NK-92 (cell line): ENCODE measurements around the gene SLIT3.

Experiments
- DNase-seq: peaks from one replicate; lab custom pipeline; 2025; ENCODE audit not compliant: unreplicated experiment; lab: John Stamatoyannopoulos, UW

Gene SLIT3

GRCh38 chr5:168693297-168693696, 607.6 kb downstream of the SLIT3 start:
- no peak for DNase-seq

- no peak for DNase-seq
Observed at GRCh38 chr5:168691891-168692290, 609.0 kb downstream of the SLIT3 start.

GRCh38 chr5:168689260-168689659, 611.7 kb downstream of the SLIT3 start:
- no peak for DNase-seq

GRCh38 chr5:168686837-168687236, 614.1 kb downstream of the SLIT3 start:
- no peak for DNase-seq

- no peak for DNase-seq
Observed at GRCh38 chr5:168685566-168685965, 615.4 kb downstream of the SLIT3 start.

GRCh38 chr5:168683927-168684295, 617.0 kb downstream of the SLIT3 start:
- DNase-seq = no peak

- DNase-seq = no peak
Observed at GRCh38 chr5:168683247-168683926, 617.6 kb downstream of the SLIT3 start.

- no peak for DNase-seq
Observed at GRCh38 chr5:168681556-168682183, 619.3 kb downstream of the SLIT3 start.

- DNase-seq = no peak
Observed at GRCh38 chr5:168680395-168680794, 620.5 kb downstream of the SLIT3 start.

GRCh38 chr5:168679515-168679920, 621.4 kb downstream of the SLIT3 start:
- no peak for DNase-seq

- no peak for DNase-seq
Observed at GRCh38 chr5:168676501-168676900, 624.4 kb downstream of the SLIT3 start.

GRCh38 chr5:168675883-168676408, 625.0 kb downstream of the SLIT3 start:
- no peak for DNase-seq

- DNase-seq = no peak
Observed at GRCh38 chr5:168674893-168675482, 626.0 kb downstream of the SLIT3 start.

GRCh38 chr5:168672888-168673287, 628.1 kb downstream of the SLIT3 start:
- no peak for DNase-seq

- no peak for DNase-seq
Observed at GRCh38 chr5:168672016-168672415, 628.9 kb downstream of the SLIT3 start.

GRCh38 chr5:168670881-168671575, 629.9 kb downstream of the SLIT3 start:
- no peak for DNase-seq

- DNase-seq = no peak
Observed at GRCh38 chr5:168669668-168670378, 631.1 kb downstream of the SLIT3 start.

- DNase-seq = no peak
Observed at GRCh38 chr5:168669156-168669555, 631.8 kb downstream of the SLIT3 start.

- no peak for DNase-seq
Observed at GRCh38 chr5:168668078-168668477, 632.9 kb downstream of the SLIT3 start.

GRCh38 chr5:168667301-168667840, 633.6 kb downstream of the SLIT3 start:
- no peak for DNase-seq

- no peak for DNase-seq
Observed at GRCh38 chr5:168666356-168666755, 634.6 kb downstream of the SLIT3 start.
